HUES48 (cell line): ENCODE data around the gene BCL2L2.

ENCODE experiments used
- H3K27ac ChIP-seq: one replicate; pipeline ENCODE4 v1.7.0; 2013; ENCODE audit warnings: low read depth, low read length, inconsistent platforms
- H3K27me3 ChIP-seq: 2 replicates; pipeline ENCODE4 v1.6.1; 2013; ENCODE audit warnings: mild to moderate bottlenecking, low read length; ENCODE audit not compliant: control insufficient read depth, insufficient read depth
- H3K36me3 ChIP-seq: 2 replicates; pipeline ENCODE4 v1.6.1; 2013; ENCODE audit warnings: low read length; ENCODE audit not compliant: control insufficient read depth, insufficient read depth
- H3K4me1 ChIP-seq: 2 replicates; pipeline ENCODE4 v1.6.1; 2013; ENCODE audit warnings: mild to moderate bottlenecking, low read length; ENCODE audit not compliant: control insufficient read depth, insufficient read depth
- H3K4me3 ChIP-seq: 2 replicates; pipeline ENCODE4 v1.5.1; 2013; ENCODE audit warnings: mild to moderate bottlenecking, low read depth, low read length
- H3K9ac ChIP-seq: 2 replicates; pipeline ENCODE4 v1.6.1; 2013; ENCODE audit warnings: mild to moderate bottlenecking, low read depth, low read length, moderate library complexity
- H3K9me3 ChIP-seq: 2 replicates; pipeline ENCODE4 v1.6.1; 2013; ENCODE audit warnings: low read length; ENCODE audit not compliant: control insufficient read depth, insufficient read depth

BCL2L2 gene

GRCh38 chr14:23359167-23359626 lies 52.6 kb downstream of the BCL2L2 start:
- peaks cover under 1% of the 10 kb centered on the region; the same call in 1 of the 2 replicates for H3K27me3 ChIP-seq
- H3K4me1 ChIP-seq: peaks cover 12% of the 10 kb centered on the region
- H3K4me3 ChIP-seq: no peak overlapping the region
- H3K27ac ChIP-seq: no peak overlapping the region
- no peak overlapping the region for H3K9ac ChIP-seq
- no peaks in the 10 kb centered on the region for H3K9me3 ChIP-seq
- H3K36me3 ChIP-seq: peaks cover 47% of the 10 kb centered on the region

DNA sequence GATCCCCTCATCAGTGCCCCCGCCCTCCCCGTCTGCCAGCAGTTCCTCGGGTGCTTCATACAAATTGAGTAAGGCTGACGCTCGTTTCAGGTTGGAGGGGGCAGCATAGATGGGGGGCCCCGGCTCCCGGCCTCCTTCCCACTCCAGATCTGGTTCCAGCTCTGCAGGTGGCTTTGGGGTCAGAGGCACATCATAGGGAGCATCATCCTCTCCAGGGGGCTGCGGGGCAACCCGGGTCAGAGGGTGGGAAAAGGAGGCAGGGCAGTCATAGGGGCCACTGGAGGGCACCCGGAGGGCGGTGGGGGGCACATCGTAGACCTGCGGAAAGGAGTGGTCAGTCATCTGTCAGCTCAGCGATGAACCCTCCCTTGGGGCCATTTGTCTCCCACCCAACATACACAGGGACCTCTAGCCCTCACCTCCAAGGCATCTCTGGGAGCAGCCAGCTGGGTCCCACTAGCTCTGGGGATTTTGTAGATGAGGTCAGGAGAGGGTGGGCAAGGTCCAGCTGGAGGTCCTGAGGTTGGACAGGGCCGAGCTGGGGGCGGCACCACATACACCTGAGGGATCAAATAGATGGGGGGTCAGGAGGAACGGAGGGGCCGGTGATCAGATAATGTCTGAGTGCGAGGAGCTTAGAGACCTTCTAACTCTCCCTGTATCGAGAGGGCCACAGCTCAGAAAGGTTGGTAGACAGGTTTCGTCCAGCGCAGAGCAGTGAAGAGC lies 53.3 kb downstream of the BCL2L2 start:
- Histone ChIP-seq H3K27me3 (no peaks in the 10 kb centered on the region), H3K4me1 (peaks cover 15% of the 10 kb centered on the region), H3K36me3 (peaks cover 47% of the 10 kb centered on the region), H3K9me3 (no peaks in the 10 kb centered on the region), H3K4me3 (no peak overlapping the region), H3K27ac (no peak overlapping the region), H3K9ac (no peak overlapping the region)

DNA sequence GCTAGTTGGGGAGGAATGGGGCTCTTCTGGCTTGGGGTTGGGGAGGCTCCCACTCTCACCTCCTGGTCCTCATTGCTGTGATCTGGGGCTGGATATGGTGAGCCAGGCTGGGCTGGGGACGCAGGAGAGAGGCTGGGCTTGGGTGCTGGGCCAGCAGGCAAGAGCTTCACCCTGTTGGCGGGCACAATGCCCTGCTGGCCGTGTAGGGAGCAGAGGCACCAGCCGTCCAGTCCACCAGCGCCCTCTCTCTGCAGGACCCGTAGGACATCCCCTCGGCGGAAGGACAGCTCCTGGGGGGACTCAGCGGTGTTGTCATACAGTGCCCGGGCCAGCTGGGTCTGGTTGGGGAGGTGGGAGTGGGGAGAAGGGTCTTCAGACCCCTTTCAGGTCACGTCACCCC lies 53.9 kb downstream of the BCL2L2 start:
- Histone ChIP-seq H3K4me3 (no peak overlapping the region), H3K27me3 (no peaks in the 10 kb centered on the region), H3K27ac (no peak overlapping the region), H3K4me1 (peaks cover 15% of the 10 kb centered on the region), H3K9ac (no peak overlapping the region), H3K36me3 (peaks cover 47% of the 10 kb centered on the region), H3K9me3 (no peaks in the 10 kb centered on the region)

DNA sequence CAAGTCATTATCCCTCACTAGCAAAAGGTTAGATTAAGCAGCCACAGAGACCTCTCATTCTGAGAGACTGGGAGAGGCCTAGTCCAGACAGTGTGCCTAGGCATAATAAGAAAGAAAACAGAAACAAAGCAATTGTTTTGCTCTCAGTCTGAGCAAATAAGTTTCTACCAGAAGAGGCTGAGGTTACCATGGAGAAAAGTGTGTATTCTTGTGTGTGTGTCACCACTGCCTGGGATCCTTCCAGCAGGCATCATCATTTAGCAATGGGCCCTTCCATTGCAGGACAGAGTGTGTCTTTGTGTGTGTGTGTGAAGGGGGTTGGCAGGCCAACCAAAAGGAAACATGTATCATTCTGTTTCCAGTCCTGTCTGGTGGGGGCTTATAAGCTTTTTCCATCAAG lies 54.7 kb downstream of the BCL2L2 start:
- no peak overlapping the region for H3K4me3 ChIP-seq
- H3K4me1 ChIP-seq: peaks cover 15% of the 10 kb centered on the region
- no peaks in the 10 kb centered on the region for H3K9me3 ChIP-seq
- H3K27ac ChIP-seq: no peak overlapping the region
- H3K9ac ChIP-seq: no peak overlapping the region
- no peaks in the 10 kb centered on the region for H3K27me3 ChIP-seq
- H3K36me3 ChIP-seq: peaks cover 45% of the 10 kb centered on the region
